Raji (cell line): Measurements from ENCODE around the gene NFIA.

Source experiments
- POLR2A ChIP-seq: IDR thresholded peaks from 2 replicates; pipeline ENCODE4 v1.6.1; 2011; ENCODE audit warnings: low read depth, low read length, control low read depth; ENCODE audit not compliant: insufficient read depth

Gene NFIA

GRCh38 chr1:61202854-61203598, 120.7 kb downstream of the NFIA start:
- no peak for TF ChIP-seq POLR2A

GRCh38 chr1:61204528-61204927, 122.2 kb downstream of the NFIA start:
- no peak for TF ChIP-seq POLR2A

- no peak for TF ChIP-seq POLR2A
These were observed 125.1 kb downstream of the NFIA start for GRCh38 chr1:61207416-61207815.

- no peak for TF ChIP-seq POLR2A
These were observed 125.8 kb downstream of the NFIA start for GRCh38 chr1:61208172-61208571.

GRCh38 chr1:61208831-61209230, 126.5 kb downstream of the NFIA start:
- no peak for TF ChIP-seq POLR2A

- TF ChIP-seq POLR2A, result no peak
These were observed 128.2 kb downstream of the NFIA start for GRCh38 chr1:61210435-61211154.

- TF ChIP-seq POLR2A, result no peak
These were observed 131.1 kb downstream of the NFIA start for GRCh38 chr1:61213245-61214011.

GRCh38 chr1:61215119-61215518, 132.8 kb downstream of the NFIA start:
- TF ChIP-seq POLR2A, result no peak

- TF ChIP-seq POLR2A, result no peak
These were observed 133.4 kb downstream of the NFIA start for GRCh38 chr1:61215676-61216289.

- TF ChIP-seq POLR2A, result no peak
These were observed 138.2 kb downstream of the NFIA start for GRCh38 chr1:61220536-61220935.

GRCh38 chr1:61221642-61222041, 139.3 kb downstream of the NFIA start:
- TF ChIP-seq POLR2A, result no peak

- TF ChIP-seq POLR2A, result no peak
These were observed 139.9 kb downstream of the NFIA start for GRCh38 chr1:61222240-61222639.

GRCh38 chr1:61223140-61223539, 140.8 kb downstream of the NFIA start:
- no peak for TF ChIP-seq POLR2A

GRCh38 chr1:61224609-61225008, 142.2 kb downstream of the NFIA start:
- TF ChIP-seq POLR2A, result no peak

- TF ChIP-seq POLR2A, result no peak
These were observed 143.1 kb downstream of the NFIA start for GRCh38 chr1:61225478-61225877.

GRCh38 chr1:61226791-61227567, 144.6 kb downstream of the NFIA start:
- TF ChIP-seq POLR2A, result no peak
